Stimulated activated CD8-positive, alpha-beta memory T cell treated with anti-CD3 and anti-CD28 coated beads, Interleukin-15, amount 100 ng/mL, for 4 hours (primary cell): ENCODE results near the gene ZNF804A.

Source experiments
- DNase-seq, 2 donors: peaks; one replicate each; pipeline ENCODE4 v3.0.0-alpha.2; 2020; ENCODE audit warnings: low read depth in 2 of 2

Gene ZNF804A

GRCh38 chr2:184598316-184599053, at the start of gene ZNF804A:
ZNF804A (plus strand) TSS chr2:184598529; CDS start chr2:184598960, 431 bp downstream.
- no peak for DNase-seq

GRCh38 chr2:184549153-184549552, 49.2 kb upstream of the ZNF804A start:
- DNase-seq, result no peak

GRCh38 chr2:184551626-184552025, 46.7 kb upstream of the ZNF804A start:
- no peak for DNase-seq

DNA sequence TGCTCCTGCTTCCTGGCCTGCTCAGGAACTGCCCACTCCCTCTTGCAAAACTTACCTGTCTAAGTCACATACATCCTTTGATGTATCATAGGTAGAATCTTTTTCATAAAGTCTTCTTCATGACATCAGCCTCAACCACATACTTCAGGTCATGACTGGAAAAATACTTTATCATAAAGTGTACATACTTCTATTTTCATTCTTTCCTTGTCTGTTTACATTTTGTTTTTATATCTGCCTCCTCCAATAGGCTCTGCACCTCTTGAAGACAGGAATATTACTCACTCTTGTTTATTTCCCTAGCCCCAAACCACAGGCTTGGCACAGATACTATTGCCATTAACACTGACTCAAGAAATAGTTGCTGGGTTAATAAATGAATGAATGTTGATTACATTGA, 43.6 kb upstream of the ZNF804A start:
- DNase-seq, result no peak

GRCh38 chr2:184555352-184555751, 43.0 kb upstream of the ZNF804A start:
- DNase-seq, result no peak

- no peak for DNase-seq
Measured at GRCh38 chr2:184556639-184557038, 41.7 kb upstream of the ZNF804A start.

DNA sequence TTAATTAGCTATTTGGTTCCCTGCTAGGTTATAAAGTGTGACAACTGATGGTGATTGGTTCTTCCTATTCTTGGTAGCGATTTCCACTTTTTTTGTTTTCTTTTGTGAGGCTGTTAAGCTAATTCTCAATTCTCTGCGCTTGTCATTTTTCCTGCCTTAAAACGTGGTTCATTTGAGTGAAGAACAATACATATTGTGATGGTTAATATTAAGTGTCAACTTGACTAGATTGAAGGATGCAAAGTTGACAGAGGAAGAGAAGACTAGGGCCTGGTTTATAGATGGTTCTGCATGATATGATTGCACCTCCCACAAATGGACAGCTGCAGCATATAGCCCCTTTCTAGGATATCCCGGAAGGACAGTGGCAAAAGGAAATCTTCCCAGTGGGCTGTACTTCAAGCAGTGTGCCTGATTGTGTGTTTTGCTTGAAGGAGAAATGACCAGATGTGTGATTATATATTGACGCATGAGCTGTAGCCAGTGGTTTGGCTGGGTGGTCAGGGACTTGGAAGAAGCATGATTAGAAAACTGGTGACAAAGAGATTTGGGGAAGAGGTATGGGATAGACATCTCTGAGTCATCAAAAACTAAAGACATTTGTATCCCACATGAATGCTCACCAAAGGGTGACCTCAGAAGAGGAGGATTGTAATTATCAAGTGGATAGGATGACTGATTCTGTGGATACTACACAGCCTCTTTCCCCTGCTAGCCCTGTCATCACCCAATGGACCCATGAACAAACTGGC, 39.4 kb upstream of the ZNF804A start:
- DNase-seq, result no peak

GRCh38 chr2:184560603-184561002, 37.7 kb upstream of the ZNF804A start:
- no peak for DNase-seq

- DNase-seq, result no peak
Measured at GRCh38 chr2:184562532-184562931, 35.8 kb upstream of the ZNF804A start.

DNA sequence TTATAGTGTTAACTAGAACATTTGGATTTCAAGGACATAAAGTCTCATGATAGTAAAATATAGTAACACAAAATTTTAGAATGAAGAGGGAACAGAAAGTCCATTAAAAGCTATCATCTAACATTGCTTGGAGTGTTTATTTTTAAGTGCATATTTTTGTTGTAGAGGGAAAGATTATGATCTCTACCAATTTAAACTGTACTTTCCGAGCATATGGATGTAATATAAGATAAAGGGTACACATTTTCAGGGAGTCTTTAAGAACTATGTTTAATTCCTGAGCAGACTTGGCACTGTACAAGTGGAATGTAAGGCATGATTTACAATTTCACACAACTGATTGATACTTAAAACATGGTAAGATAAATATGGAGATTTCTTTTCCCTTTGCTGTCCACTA, 34.2 kb upstream of the ZNF804A start:
- DNase-seq, result no peak

GRCh38 chr2:184566716-184567115, 31.6 kb upstream of the ZNF804A start:
- no peak for DNase-seq

DNA sequence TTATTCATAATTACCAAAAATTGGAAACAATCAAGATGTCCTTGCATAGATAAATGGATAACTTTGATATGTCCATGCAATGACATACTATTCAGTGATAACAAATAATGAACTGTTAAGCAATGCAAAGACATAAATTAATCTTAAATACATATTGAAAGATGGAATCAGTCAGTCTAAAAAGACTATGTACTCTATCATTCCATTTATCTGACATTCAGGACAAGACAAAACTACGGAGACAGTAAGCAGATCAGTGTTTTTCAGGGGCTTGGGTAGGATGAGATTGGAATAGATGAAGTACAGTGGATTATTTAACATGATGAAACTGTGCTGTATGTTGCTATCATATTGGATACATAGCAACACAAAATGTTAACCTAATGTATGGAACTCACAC, 21.3 kb upstream of the ZNF804A start:
- DNase-seq, result no peak

DNA sequence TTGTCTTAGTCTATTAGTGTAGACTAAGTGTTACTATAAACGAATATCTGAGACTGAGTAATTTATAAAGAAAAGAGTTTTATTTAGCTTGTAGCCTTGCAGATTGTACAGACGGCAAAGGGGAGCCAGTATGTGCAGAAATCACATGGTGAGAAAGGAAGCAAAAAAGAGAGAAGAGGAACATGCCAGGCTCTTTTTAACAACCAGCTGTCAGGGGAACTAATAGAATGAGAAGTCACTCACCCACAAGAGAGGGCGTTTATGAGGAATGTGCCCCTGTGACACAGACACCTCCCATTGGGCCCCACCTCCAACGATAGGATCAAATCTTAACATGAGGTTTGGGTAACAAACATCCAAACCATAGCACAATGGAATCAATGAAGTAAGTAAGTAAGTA, 20.6 kb upstream of the ZNF804A start:
- DNase-seq, result no peak

DNA sequence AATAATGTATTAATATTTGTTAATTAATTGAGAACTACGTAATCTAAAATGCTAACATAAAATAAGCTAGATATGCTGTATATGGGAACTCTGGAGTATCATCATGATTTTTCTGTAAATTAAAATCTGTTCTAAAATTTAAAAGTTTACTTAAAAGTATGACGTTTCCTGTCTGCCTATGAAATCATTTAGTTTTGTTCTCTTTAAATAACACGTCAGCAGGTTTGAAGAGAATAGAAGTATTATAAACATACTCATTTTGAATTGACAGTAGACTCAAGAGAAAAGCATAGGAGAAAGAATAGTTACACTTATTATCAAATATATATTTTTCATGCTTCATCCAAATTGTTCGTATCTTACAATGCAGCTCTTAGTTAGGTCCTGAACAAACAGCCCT, 19.1 kb upstream of the ZNF804A start:
- no peak for DNase-seq

- DNase-seq, result no peak
Measured at GRCh38 chr2:184581391-184581790, 16.9 kb upstream of the ZNF804A start.

DNA sequence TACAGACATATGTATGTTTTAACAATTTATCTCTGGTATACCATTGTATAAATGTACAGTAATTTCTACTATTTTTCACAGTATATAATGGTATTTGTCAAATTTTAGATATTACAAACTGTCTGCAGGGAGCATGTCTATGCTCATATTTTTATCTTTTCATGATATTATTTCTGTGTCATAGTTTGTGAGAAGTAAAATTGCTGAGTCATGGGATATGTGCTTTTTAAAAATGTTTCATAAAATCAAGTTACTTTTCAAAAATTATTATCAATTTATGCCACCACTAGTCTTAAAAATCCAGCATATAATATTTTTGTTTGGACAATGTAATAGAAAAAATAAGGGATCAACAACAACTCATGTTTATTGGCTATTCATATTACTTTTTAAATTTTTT, 9.1 kb upstream of the ZNF804A start:
- no peak for DNase-seq

- no peak for DNase-seq
Measured at GRCh38 chr2:184596819-184597411, 1.4 kb upstream of the ZNF804A start.

- no peak for DNase-seq
Measured at GRCh38 chr2:184597571-184597991, 748 bp upstream of the ZNF804A start.

DNA sequence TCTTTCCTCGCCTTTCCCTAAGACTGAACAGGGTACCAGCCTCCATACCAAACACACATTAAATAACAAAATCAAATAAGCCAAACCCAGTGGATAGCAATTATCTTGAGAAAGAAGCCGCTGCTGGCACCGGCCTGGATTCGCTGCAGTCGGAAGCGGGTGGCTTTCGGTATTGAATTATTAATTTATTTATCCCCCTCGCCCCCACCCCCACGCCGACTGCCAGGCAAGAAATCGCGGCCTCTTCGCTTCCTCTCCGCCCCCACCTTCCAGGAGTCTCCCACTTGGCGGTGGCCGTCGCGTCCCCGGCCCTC, 370 bp upstream of the ZNF804A start:
- no peak for DNase-seq

DNA sequence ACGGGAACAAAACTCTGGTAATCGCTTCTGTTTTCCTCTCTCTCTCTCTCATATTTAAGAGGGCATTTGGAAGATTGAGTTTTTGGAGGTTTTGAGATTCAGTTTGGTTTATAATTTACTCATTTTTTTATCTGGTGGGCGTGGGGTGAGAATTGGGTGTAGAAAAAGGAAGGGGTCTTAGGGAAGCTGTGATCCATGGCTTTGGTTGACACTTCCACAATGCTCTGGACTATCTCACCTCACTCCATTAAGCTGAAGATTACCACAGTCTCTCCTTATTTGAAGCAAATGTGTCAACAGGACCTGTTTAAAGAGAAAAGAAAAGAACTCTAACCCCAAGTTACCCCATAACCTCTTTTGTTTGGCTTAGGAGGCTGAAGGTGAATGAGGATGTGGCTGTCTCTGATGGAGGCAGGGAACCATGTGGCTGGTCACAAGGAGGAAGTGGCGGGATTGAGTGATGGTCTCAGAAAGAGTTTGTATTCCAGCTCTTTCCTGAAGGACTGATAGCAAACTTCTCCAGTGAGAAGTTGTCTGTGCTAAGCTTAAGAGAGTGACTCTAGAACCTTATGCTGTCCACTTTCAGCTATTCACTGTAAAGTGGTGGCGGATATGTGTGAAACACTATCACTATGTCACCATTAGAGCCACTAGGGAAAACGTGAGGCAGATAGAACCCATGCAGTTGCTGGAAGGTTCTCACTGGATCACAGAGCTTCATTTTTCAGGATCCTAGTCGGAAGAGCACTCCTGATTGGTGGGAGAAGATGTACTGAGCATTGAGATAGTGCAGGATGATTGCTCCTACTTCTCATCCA, 934 bp downstream of the ZNF804A start:
- no peak for DNase-seq

DNA sequence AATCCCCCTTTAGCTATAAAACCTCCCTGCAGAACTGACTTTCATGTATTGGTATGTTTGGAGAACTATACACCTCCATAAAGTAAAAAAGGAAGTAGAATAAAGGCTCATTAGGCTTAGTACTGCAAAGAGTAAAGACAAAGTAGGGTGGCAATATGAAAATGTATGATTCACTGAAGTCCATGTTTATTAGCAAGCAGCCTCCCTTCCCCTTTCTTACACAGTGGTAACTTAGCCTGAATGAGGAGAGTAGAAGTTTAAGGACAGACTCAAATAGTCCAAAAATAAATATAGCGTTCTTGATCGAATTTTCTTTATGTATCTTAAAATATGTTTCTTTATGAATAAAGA, 1.5 kb downstream of the ZNF804A start:
- no peak for DNase-seq

DNA sequence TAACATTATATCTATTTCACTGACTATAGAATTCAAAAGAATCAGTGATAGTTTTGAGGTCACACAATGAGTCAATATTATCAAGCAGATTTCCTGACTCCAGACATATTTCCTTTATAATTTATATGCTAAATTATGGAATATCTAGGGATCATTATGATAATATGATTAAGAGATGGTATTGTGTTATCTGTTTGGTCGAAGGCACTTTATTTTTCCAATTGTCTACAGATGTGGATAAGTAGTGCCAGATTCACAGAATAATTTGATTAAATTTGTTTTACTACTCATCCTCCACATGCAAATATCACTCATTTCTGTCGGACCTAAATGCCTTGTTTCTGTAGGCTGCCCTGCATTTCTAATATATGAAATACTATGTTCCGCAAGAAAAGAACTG, 4.4 kb downstream of the ZNF804A start:
- DNase-seq, result no peak
